Hindlimb muscle (tissue), 1 donor: Measurements from ENCODE around the gene DDB1. TPM values are rescaled to one million over a fixed set of nuclear protein-coding genes. Genes with fewer than 3 reads are reported as not detected.

Experiments used
- DNase-seq: peaks from one replicate; pipeline ENCODE4 v3.0.0-alpha.2; 2013
- polyA plus RNA-seq: library from polyadenylated mRNA; unstranded; fragments of 120-200 nt; gene quantifications from one replicate; pipeline ENCODE4 v1.2.1, GENCODE V29; 2013; ENCODE audit not compliant: insufficient read length

DDB1 gene
- polyA plus RNA-seq, 1 donor = 190 TPM

DNA sequence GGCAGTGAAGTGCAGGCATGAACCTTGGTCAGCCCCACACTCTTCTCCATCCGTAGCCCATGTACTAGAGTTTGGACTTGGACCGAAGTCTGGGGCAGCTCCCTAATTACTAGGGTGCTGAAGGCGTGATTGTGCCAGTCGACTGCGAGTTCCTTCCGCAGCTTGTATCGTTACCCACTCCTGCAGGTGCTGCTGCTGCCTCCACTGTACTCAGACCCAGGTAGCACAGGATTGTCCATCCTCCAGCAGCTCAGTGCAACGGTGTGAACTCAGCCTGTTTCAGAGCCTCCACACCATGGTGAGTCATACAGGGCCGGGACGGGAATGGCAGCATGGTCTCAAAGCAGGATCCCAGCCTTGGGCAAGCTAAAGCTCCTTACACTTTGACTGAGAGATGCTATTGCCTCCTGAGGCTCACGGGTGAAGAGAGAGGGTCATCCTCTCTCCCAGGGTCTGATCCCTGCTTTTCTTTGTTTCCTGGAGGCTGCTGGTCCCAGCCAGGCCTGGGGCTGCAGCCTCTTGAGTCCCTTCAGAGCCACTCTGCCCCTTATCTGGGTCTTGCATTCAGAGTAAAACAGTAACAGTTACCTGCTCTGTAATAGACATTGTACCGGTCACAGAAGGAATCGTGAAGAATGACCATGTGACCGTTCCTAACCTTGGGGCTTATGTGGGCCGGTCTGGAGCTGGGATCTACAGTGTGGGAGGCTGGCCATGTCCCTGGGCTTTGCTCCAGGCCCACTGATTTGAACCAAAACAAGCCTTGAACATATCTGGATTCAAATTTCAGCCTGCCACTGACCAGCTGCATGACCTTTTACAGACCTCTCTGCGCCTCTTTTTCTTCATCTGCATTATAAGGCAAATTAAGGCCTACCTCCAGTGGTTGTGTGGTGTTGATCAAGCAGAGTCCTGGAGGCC lies 1.8 kb upstream of the DDB1 start:
- no peak for DNase-seq

DNA sequence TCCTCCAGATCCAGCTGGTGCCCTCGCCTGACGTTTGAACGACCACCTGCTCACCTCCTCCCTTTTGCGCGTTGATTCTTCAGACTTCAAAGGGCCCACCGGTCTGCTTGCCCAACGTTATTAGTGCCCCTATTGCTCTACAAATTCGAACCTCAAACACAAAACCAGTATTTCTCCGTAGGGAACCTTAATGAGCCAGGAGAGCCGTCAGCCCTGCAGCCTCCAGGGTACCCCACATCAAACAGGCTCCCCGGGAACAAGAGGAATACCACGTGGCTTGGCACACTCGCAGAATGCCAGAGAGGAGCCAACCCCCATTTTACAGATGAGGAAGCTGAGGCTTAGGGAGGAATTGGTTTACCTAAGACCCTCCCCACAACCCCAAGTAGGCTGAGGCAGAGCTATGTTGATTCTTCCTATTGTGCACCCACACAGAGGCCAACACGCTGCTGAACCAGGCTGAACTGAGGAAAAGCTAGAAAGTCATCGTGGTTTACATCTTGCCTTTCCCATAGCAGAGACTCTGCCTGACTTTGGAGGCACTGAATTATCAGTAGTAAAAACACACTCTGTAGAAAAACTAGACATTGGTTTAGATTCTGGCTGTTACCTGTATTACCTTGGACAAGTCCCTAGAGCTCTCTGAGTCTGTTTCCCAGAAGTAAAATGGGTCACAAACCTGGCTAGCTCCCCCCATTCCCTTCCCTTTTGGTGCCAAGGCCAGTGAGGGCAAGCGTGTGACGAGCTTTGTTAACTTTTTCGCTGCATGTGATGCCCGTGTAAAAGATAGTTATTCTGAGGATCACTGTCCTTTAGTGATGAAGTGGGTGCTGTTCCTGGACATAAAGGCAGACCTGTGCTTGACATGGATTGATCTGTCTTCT lies 887 bp upstream of the DDB1 start:
- DNase-seq = no peak

DNA sequence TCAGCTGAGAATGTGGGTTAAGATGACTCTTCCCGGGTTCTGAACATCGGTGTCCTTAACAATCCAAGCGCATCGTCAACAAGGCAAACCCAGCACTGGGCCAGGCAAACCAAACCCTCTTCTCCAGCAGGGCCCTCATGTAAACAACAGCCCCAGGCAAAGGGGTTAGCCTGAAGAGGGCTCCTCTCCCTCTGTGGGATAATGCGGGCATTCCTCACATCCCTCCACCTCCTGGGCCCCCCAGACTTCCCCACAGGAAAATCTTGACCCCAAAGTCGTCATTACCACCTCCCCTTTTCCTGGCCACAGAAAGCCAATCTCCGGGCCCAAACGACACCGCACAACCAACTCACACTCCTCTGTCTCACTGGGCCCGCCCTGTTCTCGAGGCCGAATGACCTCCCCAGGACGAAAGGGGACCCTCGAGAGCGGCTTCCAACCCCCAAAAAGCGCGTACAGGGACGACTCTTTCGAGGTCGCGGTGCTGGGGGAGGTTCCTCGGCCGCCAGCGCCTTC lies 566 bp downstream of the DDB1 start:
- peak; percentile 38 for DNase-seq

DNA sequence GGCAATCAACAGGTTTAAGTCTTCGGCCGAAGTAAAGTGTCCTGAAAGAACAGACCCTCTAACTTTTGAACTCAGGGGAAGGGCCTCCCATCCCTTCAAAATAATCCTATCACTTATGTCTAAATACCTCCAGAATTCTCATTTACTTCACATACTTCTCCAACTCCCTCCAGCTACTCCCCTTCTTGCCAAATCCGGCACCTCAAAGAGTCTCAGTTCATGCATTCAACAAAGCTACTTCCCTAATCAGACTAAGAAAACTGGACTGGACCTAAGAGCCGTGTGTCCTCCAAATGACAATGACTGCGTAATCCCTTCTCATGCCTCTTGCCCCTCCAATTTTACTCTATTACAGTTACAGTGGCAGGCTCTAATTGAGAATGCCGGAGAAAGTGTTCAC lies 1.3 kb downstream of the DDB1 start:
- DNase-seq = no peak

DNA sequence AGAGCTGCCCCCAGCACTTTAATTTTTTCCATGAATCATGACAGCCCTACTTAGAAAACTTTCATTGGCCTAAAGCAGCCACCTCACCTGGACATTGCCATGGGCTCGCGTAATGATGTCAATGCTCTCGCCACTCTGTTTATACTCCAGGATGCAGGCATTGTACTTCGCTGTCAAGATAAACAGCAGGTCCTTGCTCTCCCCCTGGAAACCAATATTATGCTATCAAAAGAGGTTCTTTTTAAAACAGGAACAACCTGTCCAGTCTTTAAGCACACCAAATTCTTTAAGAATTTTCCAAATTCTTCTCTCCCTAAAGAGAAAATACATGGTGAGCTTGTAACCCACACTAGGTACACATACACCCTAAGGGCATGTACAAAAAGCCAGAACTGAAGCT lies 3.0 kb downstream of the DDB1 start:
- no peak for DNase-seq

DNA sequence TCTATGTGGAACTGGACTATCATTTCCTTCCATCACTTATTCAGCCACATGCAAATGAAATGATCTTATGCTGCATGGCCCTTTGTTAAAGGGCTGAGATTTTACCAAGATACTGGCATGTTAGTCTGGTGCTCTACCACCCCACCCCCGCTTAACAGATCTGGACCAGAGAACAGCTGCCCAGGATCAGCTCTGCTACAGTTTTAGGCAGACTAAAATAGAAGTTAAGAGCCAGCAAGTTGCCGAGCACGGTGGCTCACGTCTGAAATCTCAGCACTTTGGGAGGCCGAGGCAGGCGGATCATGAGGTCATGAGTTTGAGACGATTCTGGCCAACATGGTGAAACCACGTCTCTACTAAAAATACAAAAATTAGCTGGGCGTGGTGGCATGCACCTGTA lies 4.6 kb downstream of the DDB1 start:
- no peak for DNase-seq

DNA sequence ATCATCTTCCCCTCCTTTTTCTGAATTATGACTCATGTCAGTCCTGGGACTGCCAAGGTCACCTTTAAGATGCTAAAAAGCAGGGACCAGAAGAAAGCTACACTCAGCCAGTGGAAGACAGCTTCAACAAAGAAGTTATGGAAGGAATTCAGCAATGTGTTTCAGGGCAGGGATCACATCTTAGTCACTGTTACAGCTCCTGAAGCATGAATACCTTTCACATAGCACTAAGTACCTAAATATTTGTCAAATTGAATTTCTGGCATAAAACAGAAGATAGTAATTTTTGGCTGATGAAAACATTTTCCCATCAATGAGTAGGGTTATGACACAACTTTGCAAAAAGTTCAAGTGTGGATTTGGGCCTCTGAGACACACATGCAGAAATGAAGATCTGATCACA lies 5.2 kb downstream of the DDB1 start:
- no peak for DNase-seq

DNA sequence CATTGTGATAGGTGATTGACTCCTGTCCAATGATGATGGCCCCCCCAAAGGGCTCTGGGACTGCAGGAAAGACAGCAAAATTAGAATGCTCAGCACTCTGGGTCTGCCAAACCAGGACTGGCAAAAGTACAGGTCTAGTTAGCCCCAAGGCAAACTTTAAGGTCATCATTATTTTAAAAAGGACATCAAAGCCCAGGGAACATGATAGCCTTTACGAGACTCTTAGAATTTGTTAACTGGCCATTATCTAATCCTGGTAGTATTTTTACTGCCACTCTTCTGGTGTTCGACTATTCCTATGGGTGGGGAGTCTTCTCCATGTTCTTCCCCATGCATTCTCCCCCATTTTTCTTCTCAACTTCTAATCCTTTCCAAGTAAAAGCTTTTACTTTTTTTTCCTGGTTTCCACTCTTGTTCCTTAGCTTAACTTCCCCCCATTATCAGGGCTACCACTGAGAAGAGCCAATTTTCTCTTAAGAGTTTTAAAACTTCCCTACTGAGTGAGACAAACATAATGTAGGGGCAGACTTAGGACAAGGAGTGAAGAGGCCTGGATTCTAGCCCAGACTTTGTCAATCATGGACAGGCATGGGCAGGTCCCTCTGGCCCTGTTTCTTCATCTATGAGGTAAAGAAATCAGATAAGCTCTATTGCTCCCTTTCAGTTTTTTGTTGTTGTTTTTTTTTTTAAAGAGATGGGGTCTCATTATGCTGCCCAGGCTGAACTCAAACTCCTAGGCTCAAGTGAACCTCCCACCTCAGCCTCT lies 7.1 kb downstream of the DDB1 start:
- DNase-seq = no peak

DNA sequence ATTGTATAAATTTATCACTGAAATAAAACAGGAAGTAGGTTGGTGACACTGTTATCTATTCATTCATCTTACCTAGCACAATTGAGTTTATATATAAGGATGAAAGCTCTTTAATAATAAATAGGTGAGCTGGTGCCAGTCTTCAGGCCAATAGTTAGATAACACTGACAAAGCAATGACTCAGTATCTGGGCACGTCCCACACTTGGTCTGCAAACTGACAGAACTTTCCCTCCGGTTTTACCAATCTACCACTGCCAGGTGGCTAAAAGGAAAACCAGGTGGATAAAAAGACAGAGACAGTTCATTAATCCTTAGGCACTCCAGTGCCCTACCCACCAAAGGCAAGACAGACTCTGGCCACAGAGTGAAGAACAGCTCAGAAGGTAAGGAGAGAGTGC lies 17.6 kb downstream of the DDB1 start:
- DNase-seq = no peak

DNA sequence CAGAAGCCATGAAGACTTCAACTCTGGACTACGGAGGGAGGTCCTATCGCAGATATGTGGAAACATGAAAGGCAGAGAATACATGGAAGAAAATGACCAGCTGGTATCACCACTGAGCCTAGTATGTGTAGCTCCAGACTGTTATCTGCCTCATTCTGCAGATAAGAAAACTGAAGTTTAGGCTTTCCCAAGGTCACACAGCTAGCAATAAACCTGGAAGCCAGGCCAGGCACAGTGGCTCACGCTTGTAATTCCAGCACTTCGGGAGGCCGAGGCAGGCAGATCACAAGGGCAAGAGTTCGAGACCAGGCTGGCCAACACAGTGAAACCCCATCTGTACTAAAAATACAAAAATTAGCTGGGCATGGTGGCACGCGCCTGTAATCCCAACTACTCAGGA lies 22.2 kb downstream of the DDB1 start:
- no peak for DNase-seq

DNA sequence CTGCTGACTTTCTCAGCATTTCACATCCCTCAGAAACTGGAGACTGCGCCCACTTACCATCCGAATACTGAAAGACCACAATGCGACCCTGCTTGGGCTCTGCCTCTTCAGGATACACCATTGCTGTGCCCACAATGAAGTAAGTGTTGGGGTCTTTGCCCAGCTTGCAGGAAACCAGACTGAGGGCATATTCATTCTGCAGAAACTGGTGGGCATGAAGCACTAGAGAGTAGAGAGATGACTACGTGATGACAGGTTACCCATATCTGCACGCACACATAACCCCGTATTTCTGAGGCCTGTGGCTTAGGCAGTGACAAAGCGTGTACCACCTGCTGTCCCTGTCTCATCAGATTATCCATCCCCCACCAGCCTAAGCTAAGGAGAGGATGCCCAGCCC lies 23.2 kb downstream of the DDB1 start:
- DNase-seq = no peak

DNA sequence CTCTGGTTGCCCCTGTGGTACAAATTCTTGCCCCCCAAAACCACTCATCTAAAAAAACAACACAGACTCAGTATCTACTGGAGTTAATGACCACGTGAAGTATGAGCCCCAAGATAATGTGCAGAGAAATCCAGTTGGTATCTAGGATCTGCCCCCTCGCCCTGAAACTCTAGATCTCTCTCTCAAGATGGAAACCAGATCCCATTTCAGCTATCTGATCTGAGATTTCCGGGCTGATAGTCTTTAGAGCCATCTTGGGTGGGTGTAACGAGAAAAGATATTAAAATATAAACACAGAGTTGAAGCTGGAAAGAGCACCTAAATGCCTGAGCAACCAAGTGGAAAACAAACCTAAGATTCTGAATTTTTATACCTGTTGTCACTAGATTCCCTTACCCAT lies 23.8 kb downstream of the DDB1 start:
- DNase-seq = no peak

DNA sequence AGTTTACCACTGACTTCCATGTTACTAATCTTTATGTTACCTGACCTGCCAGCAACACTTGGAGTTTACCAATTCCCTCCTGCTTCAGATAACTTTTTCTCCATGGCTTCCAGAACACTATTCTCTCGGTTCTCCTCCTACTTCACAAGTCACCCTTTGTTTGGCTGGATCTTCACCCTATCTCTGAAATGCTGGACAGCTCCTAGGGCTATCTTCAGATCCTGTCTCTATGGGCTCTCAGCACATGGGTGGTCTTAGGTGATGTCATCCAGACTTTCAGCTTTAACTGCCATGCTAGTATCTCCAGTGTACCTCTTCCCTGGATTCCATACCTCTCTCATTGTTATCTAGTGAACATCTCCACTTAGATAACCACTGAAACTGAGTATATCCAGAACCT lies 25.6 kb downstream of the DDB1 start:
- no peak for DNase-seq

DNA sequence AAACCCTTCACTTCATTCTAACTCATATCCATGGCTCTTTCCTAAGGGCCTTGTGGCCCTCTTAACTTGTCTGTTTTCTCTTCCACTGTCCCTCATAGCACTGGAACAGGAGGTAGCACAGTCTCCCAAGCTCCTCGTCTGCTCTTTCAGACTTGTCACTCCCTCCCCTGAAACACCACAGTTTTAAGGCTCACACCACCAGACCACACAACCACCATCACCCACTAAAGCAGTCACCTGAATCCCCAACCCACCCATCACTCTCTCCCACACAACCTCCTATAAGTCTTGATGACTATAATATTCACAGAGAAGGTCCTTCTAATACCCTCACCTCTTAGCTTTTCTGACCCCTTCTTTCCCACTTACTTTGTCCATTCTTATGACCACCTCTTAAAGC lies 26.7 kb downstream of the DDB1 start:
- no peak for DNase-seq

DNA sequence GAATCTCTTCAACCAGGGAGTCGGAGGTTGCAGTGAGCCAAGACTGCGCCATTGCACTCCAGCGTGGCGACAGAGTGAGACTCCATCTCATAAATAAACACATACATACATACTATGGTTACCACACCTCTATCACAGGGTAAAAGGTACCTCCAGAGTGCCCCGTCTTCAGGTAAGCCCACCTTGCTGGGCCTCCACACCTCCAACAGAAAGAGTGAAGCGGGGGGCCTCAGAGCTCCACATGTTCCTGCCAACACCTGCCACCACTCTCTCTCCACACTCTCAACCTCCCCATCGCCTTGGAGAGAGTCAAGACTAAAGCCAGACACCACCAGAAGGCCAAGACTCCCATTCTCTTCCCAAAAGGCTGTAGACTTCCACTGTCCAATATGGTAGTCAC lies 27.5 kb downstream of the DDB1 start:
- no peak for DNase-seq

DNA sequence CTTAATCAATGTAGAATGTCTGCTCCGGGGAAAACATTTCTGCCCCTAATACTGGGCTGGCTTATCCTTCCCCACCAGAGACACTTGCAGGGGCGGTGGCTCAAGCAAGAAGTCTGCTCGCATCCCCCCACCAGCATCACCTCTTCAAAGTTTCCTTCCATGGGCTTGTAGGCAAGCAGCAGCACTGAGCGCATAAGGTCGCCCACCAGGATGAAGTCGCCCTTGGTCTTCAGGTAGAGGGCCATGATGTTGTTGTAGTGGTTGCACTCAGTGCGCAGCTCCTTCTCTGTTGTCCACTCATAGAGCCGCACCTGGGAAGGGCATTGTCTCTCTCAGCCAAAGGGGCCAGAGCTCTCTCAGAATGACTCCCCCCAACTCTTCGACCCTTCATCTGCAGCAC lies 29.2 kb downstream of the DDB1 start:
- no peak for DNase-seq

DNA sequence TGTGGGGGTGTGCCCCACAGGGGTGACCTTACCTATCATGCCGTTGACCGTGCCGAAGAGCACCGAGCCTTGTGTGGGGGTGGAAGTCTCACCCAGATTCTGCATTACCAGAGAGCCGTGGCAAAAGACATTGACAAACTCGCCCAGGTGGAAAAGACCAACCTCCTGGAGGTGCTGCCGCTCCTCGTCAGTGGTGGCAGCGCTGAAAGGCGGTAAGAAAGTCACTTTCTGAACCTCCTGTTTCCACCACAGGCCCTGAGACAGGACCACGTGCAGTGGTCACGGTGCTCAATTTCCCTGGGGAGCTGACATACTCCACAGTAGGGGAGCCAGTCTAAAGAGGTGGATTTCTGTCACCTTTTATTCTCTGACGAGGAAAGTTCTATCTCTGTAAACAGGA lies 30.4 kb downstream of the DDB1 start:
- DNase-seq = no peak

DNA sequence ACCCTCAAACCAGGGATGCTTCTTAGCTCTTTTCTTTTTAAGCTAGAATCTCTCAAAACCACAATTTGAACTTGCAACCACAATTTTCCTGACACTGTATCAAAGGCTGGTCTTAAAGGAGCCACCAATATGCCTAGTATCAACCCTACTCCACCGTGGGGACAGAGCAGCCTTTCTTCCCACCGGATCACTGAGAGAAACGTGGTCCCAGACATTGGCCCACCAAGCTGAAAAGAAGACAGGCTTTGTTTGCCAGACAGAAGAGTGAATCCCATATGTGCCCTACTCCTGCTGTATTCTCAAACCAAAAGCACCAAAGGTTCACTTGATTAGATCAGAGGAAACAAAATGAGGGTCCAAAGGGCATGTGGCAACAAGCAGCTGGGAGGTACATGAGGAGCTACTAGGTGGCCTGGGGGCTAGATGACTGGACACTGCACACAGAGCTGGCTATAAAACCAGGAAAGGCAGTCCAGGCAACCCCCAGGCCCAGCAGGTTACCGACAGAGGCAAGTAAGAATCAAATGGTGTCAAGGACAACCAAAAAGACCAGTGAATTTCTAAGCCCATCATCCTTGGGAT lies 34.2 kb downstream of the DDB1 start:
- no peak for DNase-seq

DNA sequence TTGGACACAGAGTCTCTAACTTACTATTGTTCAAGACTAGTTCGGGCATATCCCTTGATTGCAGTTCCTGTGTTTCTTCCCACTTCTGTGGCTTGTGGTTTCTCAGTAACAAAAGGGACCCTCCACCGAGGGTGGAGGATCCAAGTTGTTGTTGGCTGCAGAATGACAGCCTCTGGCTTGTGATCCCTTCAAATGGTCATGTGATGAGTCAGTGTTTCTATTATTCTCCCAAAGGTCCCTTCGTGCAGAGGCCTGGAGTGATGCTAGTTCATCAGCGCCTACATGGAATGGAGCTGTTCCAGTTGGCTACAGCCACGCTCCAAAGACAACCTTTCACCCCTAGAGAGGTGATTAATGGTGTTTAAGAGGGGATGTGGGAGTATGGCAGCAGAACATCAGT lies 35.2 kb downstream of the DDB1 start:
- peak; percentile 40 for DNase-seq

DNA sequence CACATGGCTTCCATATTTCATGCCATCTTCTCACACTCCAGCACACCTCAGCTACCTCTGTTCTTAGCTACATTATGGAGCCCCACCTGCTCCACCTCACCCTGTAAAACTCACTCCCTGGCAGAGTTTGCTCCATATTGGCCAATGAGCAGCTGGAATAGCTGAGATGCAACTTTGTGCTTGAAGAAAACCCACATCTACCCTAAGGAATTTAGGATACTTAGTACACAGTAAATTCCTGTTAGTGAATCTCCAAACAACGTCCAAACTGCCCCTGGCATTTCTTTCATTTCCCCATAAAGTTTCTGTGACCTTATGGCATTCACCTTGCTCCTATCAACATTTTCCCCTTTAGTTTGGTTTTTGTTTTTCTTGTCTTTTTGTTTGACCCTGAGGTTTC lies 35.6 kb downstream of the DDB1 start:
- no peak for DNase-seq

DNA sequence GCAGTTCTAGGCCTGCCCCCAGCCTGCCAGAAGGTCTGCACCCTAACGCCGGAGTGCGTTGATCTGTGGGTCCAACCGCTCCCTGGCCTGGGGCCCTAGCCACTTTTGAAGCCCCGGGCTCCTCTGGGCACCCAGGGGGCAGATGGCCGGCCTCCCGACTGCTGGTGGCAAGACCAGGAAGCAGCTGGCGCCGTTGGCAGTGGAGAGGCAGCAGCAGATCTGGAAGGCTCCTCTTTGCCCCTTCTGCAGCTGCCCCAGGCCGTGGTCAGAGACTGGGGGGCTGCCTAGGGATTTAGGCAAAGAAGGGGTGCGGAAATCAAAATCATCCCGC lies 37.3 kb downstream of the DDB1 start:
- no peak for DNase-seq
